ENCODE data around the gene EPHB1. TPM values are rescaled to one million over a fixed set of nuclear protein-coding genes. Genes with fewer than 3 reads are reported as not detected.

EPHB1 gene
- total RNA-seq, 1 donor from 2014 or later = 0.43 TPM

GRCh38 chr3:135272026-135272669 lies 477.1 kb downstream of the EPHB1 start:
- intact Hi-C loops (cut with micrococcal nuclease) = no loop called here

GRCh38 chr3:135292162-135292561 lies 497.1 kb downstream of the EPHB1 start:
- intact Hi-C loops (cut with micrococcal nuclease) = no loop called here

GRCh38 chr3:135301670-135302069 lies 506.6 kb downstream of the EPHB1 start:
- intact Hi-C loops (cut with micrococcal nuclease) = no loop called here

- intact Hi-C loops (cut with micrococcal nuclease) = no loop called here
Measured at GRCh38 chr3:135304378-135304777, 509.3 kb downstream of the EPHB1 start.

Other genes with a start within 250 kb of the EPHB1 start
- gene KY, start 144.2 kb upstream of the EPHB1 start, total RNA-seq = not detected in 2 replicates